ENCODE results near the gene FAM162B.
A peak's percentile ranks its signal among the peaks of the same experiment; 100 is the strongest.
"Not testable (repeated sequence)": the region's sequence is repeated elsewhere in the genome, so short reads cannot be mapped to it uniquely, and the experiment has no call there.

The FAM162B gene
- long read RNA-seq, donor 1, partial matches to known transcripts: 7 of 11 reads
- long read RNA-seq, donor 1, other reads (novel, unspliced or antisense): 0 of 11 reads
- long read RNA-seq, donor 2, partial matches to known transcripts: 0 of 2 reads
- long read RNA-seq, donor 2, other reads (novel, unspliced or antisense): 0 of 2 reads
- long read RNA-seq, donor 3, partial matches to known transcripts: 0 of 4 reads
- long read RNA-seq, donor 3, other reads (novel, unspliced or antisense): 0 of 4 reads
- long read RNA-seq, donor 4: 0 reads
- long read RNA-seq, donor 5, partial matches to known transcripts: 0 of 1 reads
- long read RNA-seq, donor 5, other reads (novel, unspliced or antisense): 0 of 1 reads
- long read RNA-seq, donor 6, partial matches to known transcripts: 0 of 4 reads
- long read RNA-seq, donor 6, other reads (novel, unspliced or antisense): 0 of 4 reads
- long read RNA-seq, donor 7, transcript FAM162B-201 (4 exons, 1,036 nt): major isoform, 6 of 6 reads
- long read RNA-seq, donor 7, partial matches to known transcripts: 0 of 6 reads
- long read RNA-seq, donor 7, other reads (novel, unspliced or antisense): 0 of 6 reads
- long read RNA-seq, donor 8, partial matches to known transcripts: 0 of 1 reads
- long read RNA-seq, donor 8, other reads (novel, unspliced or antisense): 0 of 1 reads

DNA sequence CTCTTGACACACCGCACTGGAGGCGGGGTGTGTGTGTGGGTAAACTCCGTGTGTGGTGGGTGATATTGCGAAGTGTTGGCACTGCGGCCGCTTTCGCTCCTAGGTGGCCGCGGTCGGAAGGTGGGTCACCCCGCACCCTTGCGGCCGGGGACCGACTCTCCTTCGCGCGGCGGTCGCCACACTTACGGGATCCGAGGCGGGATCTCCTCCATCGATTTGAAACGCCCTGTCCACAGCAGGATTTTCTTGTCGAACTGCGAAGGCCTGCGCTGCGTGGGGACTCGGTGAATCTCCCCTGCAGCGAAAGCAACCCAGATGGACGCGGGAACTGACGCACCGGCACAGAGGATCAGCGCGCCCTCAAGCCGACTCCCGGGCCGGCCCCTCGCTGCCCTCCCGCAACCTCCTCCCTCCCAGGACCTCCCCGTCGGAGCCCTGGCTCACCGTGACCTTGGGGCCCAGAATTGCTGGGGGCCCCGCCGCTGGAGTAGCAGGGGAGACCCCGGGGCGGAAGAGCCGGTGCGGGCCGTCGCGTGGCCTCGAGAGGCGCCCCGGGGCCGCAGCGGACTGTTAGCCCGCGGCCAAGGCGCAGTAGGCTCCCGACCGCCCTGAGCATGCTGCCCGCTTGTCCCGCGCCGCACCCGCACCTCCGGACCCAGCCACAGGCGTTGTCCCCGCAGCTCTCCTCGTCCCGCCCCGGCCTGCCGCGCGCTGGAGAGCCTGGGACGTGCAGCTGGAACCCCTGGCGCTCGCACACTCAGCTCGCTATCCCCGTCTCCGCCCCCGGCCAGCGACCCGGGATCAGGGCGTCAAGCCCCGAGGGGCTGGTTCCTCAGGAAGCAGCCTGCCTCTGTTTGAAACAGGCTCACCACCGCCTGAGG, at the start of gene FAM162B:
TSS of gene FAM162B (minus strand) at position 759 of the 881 bp plus-strand sequence. CDS start at position 616, 143 bp downstream.
- DNase-seq: peak; percentile 71

DNA sequence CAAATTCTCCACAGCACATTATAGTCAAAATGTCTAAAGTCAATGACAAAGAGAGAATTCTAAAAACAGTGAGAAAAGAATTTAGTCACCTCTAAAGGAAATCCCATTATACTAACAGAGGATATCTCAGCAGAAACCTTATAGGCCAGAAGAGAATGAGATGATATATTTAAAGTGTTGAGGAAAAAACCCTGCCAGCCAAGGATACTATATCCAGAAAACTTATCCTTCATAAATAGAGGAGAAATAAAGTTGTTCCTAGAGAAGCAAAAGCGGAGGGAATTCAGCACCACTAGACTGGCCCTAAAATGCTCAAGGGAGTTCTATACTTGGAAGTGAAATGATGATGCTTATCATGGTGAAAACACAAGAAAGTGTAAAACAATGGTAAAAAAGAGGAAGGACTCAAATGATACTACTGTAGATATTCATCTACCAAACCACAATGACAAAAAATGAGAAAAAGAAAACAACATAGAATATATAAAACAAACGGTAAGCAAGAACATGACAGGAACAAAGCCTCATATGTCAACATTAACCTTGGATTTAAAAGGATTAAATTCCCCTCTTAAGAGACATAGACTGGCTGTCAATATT, 46.6 kb upstream of the FAM162B start:
- no peak for DNase-seq

DNA sequence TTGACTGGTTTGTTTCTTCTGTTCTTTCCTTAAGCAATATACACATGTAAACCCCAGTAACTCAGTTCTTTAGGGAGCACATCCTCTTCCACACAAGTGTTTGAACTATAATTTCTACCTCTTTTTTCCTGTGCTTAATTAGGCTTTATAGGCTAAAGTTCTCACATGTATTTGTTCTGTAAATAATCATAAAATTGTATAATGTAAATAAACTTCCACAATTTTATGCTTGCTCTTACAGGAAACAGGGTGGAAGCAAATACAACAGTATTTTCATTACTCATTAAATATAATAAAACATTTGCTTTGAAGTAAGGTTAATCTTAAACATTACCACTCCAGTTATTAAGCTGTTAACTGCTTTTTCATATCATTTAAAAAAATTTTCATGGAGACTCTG, 36.5 kb upstream of the FAM162B start:
- no peak for DNase-seq

DNA sequence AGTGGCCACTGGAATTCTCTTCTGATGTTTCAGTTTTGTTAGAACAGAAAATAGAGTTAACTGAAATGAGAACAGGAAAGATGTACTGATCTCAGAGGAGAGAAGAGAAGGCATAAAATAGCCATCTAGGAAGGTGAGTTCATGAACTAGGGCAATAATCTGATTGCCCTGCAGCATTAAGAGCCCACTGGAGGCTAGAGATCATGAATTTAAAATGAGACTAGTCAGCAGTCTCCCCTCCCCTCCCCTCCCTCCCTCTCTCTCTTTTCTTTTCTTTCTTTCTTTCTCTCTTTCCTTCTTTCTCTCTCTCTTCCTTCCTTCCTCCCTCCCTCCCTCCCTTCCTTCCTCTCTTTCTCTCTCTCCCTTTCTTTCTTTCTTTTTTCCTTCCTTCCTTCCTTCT, 34.4 kb upstream of the FAM162B start:
- no peak for DNase-seq

DNA sequence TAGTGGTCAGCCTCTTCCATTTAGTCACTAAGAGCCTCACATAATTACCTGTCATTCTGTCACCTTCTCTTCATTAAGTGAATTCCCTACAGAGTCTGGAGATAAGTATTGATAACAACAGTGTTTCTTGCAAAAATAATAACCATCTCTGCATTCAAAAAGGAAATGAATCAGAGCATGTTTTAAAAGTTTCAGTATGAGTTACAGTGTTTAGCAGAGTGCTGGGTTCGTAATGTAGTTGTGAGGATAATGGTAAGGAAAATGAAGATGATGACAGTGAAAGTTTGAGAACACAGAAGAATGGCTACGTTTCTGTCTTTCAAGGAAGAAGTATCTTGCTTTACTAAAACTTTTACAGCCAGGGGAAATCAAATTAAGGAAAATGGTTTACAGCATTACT, 32.1 kb upstream of the FAM162B start:
- no peak for DNase-seq

DNA sequence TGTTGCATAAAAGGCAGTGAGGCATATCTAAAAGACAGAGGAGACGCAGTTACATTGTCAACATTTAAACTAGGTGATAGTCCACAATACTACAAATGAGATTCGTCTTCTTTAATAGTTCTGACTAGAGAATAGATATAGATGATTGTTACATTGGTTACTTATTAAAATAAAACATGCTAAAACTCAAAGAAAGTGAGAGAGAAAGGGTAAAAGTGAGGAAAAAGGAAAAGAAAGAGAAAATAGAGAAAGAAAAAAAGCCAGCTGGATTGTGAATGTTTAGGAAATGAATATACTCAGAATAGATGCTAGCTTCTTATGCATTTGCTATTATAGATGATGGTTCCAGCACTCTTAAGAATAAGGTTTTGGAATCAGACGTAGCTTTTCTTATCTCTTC, 27.7 kb upstream of the FAM162B start:
- DNase-seq: no peak

DNA sequence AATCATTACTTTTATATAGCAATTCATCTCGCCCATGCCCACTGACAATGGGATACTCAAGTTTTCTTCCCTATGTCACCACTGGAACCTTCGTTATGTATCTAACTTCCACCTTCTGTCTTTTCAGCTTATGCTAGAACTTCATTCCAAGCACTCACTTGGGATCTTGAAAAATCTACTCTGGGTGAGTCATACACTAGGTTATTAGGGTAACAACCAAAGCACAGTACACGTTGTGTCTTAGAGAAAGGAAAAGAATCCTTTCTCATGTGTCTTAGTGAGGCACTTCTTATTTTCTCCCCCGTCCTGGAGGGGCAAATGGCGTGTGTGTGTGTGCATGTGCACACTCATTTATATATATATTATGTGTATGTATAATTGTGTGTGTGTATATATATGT, 18.3 kb upstream of the FAM162B start:
- no peak for DNase-seq

DNA sequence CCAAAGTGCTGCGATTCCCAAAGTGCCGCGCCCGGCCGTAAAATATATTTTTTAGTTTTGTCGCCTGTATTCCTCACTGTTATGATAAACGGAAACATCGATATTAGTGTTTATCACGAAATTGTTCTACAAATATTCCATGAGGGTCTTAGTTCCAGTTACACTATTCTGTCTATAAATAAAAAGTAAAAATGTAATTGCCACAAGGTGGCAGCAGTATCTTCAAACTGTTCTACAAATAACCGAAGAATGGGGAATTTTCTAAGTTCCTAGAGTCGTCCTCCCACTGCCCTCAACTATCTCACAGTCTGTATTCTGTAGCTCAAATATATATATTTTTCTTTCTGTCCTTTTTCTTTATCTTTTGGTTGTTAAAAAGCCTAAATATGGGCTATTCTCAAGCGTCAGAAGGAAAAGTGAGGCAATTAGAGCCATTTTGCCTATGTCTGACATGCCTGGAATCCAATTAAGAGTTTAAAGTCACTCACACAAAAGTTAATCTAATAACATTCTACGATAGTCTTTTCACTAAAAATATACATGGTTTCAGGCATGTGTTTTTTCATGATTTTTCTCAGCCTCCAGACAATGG, 14.2 kb upstream of the FAM162B start:
- DNase-seq: peak; percentile 22

DNA sequence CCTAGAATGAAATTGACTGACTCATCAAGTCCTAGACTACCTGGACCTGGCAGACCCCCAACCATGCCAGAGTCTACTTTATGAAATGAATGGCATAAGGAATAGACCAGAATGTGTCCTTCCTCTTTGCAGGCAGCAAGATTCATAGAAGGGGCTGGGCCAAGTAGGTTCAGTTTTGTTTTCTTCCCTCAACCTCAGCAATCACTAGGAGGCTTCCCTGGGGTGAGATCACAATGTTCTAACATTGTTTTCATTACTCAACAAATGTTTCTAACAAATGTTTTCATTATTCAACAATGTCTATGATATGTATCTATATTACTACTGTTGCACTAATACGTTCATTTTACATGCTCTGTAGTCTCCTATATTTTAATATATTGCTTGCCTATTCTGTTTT, 8.4 kb upstream of the FAM162B start:
- no peak for DNase-seq

DNA sequence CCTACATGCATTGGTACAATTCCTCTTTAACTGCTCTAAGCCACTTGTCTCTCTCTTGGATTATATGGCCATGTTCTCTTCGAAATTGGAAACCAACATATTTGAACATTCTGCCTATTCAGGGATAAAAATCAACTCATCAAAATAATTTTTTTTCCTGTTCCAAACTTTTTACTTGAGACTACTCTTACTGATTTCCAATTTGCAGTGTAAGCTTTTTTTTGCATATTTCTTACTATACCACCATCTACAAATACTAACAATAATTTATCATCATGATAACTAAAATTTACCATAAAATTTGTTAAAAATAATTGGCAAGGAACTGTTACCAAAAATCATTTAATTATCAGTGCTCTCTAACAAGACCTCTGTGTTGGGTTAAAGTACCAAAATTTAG, 6.9 kb upstream of the FAM162B start:
- no peak for DNase-seq

DNA sequence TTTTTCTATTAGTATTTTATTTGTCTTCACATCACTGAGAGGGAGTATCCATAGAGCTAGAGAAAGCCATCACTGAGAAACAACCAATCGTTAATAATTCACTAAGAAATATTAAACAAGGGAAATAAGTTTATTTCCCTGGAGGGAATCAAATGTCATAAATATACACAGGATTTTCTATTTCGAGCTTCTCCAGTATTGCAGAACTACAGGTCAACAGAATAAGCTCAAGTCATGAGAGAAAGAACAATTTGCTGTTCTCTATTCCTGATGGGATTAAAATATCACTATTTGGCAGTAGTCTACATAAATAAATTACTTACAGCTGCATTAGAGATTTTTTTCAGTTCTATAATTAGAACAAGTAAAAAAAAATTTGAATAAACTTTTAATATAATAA, 2.2 kb upstream of the FAM162B start:
- DNase-seq: no peak

DNA sequence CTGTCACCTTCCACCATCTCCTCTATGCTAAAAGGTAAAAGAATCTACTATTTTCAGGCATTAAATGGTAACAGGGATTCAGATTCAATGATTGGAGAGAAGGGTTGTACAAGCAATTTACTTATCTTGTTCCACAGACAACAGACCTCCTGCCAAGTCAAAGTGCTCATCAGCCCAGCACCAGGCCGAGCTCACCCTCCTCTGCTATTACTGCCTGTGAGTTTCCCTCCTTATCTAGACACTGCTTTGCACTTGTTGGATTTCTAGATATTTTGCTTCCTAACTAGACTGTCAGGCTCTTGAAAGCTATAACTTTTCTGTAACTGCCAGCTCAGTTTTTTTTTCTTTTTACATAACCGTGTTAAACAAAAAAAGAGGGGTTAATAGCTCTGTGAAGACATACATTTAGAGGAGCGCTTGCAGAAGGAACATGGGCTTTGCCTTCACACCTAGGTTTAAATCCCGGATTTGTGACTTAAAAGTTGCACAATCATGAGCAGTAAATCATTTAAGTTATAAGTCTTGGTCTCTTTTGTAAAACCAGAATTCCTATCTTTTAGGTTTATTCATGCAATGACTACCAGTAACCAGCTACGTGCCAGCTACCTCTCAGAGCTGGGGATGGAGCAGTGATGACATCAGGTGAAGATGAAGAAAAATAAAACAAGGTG, 1.1 kb upstream of the FAM162B start:
- DNase-seq: no peak

DNA sequence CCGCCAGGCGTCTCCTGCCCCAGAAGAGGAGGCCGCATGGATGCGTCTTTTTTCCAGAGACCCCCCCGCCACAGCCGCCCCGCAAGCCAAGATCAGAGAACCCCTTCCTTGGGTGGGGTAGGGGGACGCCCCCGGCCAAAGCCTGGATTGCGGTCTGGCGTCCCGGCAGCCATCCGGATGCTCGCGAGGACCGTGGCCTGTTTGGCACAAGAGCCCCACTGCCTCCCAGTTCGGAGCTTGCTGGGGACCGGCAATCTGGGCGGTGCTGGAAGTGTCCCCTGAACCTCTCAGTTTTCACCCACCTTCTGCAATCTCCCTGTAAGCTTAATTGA, 924 bp downstream of the FAM162B start:
- DNase-seq: peak; percentile 69

DNA sequence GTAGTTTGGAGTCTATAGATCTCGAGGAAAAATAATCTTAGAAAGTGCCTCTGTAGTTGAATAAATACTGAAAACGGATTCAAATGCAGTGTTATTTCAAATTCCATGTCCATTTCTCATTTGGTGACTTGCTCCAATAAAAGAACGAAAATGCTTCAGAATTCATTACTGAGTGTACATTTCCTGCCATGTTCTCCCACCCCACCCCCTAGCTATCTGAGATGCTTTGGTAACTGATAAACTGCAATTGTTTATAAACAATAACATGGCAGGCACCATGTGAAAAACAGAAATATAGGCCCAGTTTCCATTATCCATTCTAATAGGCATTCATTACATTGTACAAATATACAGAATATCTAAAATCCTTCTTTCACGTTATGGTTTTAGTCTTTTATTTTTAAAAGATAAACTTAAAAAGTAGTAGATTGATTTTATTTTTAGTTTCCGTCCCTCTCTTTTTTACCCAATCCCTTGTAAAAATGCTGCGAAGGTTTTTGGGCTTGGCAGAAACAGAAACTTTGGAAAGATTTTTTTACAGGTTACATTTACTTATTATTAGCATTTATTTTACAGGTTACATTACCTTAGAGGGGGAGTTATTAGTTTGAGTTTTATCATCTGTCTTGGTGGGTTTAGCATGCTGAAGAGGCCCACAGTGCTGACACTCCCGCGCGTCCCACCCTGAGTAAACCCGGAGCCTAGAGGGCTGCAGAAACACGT, 1.5 kb downstream of the FAM162B start:
- no peak for DNase-seq

DNA sequence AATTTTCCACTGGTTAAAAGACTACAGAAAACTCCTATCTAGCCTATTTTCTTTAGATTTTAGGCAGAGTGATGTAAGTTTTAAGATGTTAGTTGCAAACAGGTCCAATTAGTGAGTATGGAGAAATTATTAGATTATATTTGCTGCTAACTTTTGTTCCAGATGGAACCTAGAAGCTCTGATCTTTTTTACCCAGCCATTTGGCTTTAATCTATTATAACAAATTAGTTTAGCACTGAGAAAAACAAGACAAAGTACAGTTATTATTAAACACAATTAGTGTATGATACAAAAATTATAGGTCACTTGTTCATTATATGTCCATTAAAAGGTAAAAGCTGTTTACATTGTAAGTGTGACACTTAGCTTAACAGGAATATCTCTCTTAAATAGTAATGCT, 2.5 kb downstream of the FAM162B start:
- no peak for DNase-seq

DNA sequence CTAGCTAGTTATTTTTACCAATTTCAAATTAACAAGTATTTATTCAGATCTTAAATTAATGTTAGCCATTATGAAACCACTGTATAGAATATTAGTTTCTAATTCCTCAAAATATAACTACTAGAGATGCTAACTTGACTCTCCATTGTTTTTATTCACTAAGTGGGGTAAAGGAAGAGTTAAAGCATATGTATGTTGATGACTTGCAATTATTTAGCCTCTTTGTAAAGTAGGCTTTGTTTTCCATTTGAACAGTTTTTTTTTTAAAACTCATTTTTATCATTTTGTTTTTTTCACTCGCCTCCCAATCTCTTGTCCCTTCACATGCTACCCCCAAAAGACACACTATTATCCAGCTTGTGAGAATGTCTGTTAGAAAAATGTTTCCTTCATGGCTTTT, 3.3 kb downstream of the FAM162B start:
- no peak for DNase-seq

DNA sequence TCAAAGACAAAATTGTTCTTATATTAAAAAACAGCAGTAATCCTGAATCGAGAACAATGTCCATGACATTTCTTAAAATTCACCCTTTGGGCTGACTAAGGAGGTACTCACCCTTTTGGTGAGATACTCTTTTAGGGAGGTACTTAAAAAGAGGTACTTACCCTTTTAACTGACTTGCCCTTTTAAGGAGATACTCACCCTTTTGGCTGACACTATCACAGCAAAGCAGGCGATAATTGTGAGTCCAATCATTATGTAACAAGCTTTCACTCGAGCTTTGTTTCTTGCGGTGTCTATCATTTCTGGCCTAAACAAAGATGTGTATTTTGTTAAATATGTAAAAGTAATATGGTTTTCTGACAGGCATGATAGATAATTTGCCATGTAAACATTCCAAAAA, 3.7 kb downstream of the FAM162B start:
- DNase-seq: no peak

DNA sequence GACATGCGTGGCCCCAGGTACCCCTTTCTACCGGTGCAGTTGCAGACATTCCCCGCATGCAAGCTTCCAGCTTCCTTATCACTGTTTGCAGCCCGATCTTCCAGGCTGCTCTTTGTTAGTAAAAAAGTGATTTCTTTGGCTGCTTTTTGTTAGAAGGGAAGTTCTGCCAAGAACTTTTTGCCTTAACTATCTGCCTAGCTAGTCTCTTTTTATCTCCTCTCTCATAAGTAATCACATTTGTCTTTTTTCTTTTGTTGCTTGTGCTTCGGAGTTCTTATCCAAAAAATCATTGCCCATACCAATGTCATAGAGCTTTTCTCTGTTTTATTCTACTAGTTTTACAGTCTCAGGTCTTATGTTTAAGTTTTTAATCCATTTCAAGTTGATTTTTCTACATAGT, 20.3 kb downstream of the FAM162B start:
- DNase-seq: no peak

DNA sequence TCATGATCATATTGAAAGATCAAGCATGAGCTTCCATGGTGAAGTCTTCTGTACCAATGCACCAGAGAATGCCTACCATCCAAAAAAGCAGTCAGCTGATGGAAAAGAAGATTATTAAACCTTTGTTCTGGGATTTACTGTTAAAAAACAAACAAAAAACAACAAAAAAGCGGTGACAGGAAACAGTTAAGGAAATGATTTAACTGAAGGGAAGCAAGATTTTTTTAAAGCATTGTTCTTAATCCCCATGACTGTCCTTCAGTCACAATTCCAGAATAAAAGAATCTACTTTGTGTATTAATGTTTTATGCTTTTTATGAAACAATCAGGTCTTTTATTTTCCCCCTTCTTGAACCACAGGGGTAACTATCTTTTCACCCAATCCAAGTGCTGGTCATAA, 23.9 kb downstream of the FAM162B start:
- DNase-seq: no peak

DNA sequence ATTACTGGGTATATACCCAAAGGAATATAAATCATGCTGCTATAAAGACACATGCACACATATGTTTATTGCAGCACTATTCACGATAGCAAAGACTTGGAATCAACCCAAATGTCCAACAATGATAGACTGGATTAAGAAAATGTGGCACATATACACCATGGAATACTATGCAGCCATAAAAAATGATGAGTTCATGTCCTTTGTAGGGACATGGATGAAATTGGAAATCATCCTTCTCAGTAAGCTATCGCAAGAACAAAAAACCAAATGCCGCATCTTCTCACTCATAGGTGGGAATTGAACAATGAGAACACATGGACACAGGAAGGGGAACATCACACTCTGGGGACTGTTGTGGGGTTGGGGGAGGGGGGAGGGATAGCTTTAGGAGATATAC, 25.0 kb downstream of the FAM162B start:
- DNase-seq: not testable (repeated sequence)

DNA sequence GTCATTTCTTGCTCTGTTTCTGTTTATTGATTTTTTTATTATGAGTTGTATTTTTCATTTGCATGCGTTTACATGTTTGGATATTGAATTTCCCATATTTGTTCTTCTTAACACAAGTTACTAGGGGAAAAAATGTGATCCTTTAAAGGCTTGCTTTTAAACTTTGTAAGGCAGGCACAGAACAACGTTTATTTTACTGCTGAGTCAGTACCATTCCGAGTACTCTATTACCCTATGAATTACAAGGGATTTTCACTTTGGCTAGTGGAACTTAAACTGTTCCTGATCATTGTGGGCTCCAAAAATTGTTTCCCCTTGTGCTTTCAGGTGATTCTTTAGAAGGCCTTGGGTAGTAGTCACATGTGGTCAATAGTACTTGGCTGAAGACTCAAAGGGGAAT, 28.5 kb downstream of the FAM162B start:
- DNase-seq: no peak
